Stimulated activated CD4-positive, alpha-beta T cell treated with anti-CD3 and anti-CD28 coated beads, Interleukin-4, amount 100 ng/mL, for 48 hours (primary cell): ENCODE data around the gene FAF1.
A peak's percentile ranks its signal among the peaks of the same experiment; 100 is the strongest.
"Not testable (repeated sequence)": the region's sequence is repeated elsewhere in the genome, so short reads cannot be mapped to it uniquely, and the experiment has no call there.

Experiments used
- DNase-seq, 2 donors: peaks; one replicate each; pipeline ENCODE4 v3.0.0-alpha.2; 2020; ENCODE audit warnings: low read depth in 2 of 2

Gene FAF1

DNA sequence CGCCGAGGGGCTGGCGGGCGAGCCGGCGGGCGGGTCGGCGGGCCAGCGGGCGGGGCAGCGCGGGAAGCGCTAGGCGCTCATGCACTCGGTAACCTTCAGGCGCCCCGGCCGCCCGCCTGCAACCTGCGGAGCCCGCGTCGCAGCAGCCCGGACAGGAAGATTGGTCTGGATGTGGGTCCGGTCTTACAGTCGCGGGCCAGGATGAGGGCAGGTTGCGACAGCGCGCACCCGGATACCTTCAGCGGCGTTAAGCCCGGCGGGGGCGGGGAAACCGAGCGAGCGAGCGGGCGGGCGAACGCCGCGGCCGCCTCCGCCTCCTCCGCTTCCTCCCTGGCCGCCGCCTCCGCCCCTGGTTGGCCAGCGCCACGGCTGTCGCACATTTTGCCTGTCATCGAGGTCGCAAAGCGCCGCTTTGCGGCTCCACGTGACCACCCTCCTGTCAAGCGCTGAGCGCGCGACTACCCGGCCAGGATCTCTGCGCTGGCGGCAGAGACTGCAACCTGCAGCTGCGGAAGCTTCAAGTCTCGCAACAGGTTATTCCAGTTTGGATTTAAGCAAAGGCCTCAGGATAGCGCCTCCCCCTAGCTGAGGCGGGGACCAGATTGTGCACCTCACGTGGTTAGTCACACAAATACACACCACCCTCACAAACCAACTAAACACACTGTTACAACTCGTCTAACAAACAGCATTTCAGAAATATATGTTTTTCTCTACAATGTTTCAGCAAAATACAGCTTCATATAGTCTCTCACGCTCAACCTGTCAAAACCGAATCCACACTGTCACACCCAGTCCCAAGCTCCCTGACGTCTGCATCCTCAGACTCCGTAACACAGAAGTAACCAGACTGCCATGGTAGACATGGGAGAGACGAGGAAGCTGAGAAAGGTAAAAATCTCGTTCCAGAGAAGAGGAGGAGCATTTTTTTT, at the start of gene FAF1:
Gene FAF1 (minus strand): TSS at position 355 of the 932 bp plus-strand sequence. CDS start 456 bp downstream, outside the sequence.
- peak; percentile 94 to 96 for DNase-seq

DNA sequence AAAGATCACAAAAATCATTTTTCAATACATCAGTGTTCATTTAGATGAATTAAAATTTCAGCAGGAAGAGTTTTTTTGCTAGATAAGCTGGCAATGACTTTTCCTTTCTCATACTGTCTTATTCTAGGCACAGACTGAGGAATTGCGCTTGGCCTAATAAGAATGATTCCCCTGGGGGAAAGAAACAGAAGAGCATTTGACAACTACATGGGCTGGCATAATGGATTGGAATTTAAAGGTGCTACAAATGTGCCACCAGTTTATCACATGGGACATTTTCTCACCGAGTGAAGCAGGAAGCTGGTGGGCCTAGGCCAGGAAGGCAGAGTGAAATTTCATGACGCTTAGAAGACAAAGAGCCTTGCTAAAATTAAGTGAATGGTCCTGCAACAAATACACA, 49.3 kb upstream of the FAF1 start:
- no peak for DNase-seq

GRCh38 chr1:51005549-51005948, 45.5 kb upstream of the FAF1 start:
- not testable (repeated sequence) for DNase-seq

DNA sequence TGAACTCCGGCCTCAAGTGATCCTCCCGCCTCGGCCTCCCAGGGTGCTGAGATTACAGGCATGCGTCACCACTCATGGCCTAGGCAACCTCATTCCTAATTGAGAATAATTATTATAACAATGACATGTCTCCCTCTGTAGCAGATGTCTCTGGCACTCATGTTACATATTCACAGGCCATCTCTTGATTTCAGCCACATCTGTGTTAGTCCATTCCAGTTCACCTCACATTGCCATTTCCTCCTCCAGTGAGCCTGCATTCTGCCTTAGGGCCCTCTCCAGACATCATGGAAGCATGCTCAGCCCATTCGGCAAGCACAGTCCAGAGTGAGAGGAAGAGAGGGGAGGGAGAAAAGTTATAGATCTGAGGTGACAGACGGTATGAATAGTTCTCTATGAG, 42.4 kb upstream of the FAF1 start:
- DNase-seq: no peak

DNA sequence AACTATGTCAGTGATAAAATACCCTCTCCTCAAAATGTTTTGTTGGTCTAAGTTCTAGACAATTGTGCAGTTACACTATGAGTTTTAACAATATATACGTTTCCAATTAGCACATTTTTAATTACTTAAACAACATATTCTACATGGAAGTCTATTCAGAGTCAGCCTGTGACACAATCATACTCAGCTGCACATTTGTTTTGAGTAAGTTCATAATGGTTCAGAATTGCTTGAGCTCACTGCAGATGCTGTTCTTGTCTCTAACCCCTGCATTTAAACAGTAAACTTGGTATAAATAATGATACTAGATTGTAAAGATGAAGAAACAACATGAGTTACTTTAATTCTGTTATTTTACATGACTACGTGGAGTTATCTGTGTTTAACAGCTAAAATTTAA, 40.6 kb upstream of the FAF1 start:
- DNase-seq: no peak

DNA sequence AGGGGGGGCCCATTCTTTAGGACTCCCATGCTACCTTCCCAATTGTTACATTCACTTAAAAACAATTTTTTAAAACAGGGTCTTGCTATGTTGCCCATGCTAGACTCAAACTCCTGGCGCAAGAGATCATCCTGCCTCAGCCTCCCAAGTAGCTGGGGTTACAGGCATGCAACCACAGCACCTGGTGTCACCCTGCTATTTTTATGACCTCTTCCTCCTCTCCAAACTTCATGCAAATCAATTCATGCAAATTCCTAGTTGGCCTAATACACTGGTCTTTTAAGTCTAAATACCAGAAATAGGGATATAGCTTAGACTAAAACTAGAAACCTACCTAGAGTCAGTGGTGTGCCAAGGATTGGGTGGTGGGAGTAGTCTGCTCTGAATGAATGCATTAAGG, 40.1 kb upstream of the FAF1 start:
- DNase-seq: no peak

GRCh38 chr1:50999375-50999774, 39.3 kb upstream of the FAF1 start:
- not testable (repeated sequence) for DNase-seq

GRCh38 chr1:50996083-50996482, 36.0 kb upstream of the FAF1 start:
- no peak for DNase-seq

- DNase-seq: no peak
These were observed 35.6 kb upstream of the FAF1 start for GRCh38 chr1:50995651-50996050.

- DNase-seq: no peak
These were observed 34.9 kb upstream of the FAF1 start for GRCh38 chr1:50994997-50995396.

DNA sequence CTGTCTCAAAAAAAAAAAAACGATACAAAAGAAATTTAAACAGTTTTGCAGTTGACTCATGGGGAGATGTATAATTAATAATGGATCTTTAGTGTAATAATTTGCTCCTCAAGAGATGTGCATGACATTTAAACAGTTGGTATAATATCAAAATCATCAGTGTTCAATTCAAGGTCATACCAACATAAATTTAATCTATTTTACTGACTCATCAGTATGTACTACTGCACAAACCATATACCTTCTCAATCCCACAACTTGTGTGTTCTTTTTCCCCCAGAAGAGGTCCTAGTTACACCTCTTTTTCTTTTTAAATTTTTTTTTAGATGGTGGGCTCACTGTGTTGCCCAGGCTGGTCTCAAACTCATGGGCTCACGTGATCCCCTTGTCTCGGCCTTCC, 33.6 kb upstream of the FAF1 start:
- no peak for DNase-seq

DNA sequence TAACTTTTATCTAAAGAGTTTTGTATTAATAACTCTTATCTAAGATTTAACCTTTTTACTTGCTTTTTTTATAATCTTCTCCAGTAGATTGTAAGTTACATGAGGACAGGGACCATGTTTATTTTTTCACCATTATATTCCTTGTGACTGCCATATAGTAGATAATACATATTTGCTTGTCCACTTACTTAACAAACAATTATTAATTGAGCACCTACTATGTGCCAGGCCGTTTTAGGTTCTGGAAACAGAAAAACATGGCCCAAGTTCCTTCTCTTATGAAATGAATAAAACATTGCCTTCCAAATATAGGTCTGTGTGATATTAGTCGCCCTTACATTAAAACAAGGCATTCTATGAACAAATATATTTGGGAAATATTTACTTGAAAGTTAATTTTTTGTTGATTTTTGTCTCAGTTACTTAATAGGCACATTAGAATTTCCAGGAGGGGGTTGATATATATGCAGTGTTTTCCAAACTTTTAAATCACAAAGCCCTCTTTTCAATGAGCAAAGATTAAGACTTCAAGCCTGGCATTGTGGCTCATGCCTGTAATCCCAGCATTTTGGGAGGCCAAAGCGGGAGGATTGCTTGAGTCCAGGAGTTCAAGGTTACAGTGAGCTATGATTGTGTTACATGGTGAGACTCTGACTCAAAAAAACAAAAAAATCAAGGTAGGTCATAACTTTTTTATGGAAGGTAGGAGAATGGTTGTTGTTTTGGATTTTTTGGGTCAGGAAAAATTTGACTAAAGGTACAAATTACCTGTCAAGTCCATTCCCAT, 32.7 kb upstream of the FAF1 start:
- no peak for DNase-seq

DNA sequence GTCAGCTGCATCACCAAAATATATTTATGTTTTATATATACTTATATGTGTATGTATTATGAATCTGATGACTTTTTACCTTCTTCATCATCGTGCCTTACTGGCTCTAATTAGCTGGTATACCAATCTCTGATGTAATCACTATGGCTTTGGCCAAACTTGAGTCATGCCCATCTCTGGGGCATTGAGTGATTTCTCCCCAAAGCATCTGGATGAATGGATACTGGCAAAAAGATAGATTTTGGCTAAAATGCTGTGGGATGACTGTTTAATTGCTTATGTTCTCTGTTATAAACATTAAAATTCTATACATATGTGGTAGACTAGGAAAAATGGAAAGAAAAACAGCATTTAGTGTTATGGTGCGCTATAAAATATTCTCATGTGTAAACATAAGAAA, 29.6 kb upstream of the FAF1 start:
- no peak for DNase-seq

DNA sequence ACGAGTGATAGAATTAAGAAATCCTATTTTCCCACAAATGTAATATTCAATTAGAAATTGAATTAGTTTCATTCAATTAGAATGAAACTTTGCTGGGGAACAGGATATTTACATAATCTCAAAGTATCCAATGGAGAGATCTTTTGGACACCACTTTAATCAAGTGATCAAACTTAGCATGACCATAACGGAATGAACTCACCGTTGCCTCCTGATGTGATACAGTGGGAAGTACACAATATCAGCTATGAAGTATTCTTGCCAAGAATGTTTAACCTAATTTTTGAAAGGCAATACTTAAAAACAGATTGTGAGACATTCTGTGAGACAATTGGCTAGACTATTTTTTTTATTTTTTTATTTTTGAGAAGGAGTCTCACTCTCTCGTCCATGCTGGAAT, 26.6 kb upstream of the FAF1 start:
- DNase-seq: no peak

DNA sequence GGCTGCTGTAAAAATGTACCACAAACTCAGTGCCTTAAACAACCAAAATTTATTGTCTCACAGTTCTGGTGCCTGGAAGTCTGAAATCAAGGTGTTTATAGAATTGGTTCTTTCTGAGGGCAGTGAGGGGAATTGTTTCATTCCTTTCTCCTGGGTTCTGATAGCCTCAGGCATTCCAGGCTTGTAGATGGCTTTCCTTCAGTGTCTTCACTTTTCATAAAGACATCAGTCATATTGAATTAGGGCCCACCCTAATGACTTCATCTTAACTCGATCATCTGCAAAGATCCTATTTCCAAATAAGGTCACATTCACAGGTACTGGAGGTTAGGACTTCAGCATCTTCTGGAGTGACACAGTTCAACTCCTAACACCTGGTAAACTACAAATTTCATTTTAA, 25.0 kb upstream of the FAF1 start:
- no peak for DNase-seq

GRCh38 chr1:50983219-50983802, 23.2 kb upstream of the FAF1 start:
- DNase-seq: no peak

GRCh38 chr1:50982611-50983010, 22.5 kb upstream of the FAF1 start:
- no peak for DNase-seq

DNA sequence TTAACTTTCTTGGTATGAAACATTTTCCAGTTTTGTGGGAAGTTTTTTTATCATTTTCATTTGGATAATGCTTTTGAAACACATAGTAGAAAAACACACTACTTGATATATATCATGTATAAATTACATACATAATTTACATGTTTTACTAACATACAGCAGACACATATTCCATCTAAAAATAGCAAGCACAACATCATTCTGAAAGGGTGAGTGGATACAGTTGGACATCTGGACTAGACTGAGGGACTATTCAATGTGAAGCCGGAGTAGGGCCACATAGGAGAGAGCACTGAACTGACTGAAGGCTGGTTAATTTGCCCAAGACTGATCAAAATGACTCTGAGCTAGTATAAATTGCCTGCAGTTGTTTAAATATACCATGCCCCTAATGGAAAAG, 21.7 kb upstream of the FAF1 start:
- DNase-seq: no peak

GRCh38 chr1:50980505-50980904, 20.4 kb upstream of the FAF1 start:
- no peak for DNase-seq

DNA sequence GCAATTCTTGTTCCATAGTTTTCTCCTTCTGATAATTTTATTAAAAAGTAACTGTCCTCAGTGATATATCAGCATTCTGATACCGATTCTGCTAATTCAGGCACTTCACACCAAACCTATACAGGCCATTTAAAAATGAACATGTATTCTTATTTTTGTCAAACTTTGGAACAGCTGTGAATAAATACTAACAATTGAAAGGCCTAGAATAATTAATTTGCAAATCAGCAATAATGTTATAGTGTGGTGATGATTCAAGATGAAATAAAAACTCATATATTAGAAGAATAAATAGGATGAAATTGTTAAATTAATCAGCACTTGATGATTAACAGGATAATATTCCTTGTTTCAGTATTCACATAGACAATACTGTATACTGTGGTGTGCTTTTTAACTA, 19.9 kb upstream of the FAF1 start:
- DNase-seq: no peak

- no peak for DNase-seq
These were observed 19.1 kb upstream of the FAF1 start for GRCh38 chr1:50978852-50979781.
